HG02610 (cell line): ENCODE measurements around the gene CYP26B1.
A peak's percentile ranks its signal among the peaks of the same experiment; 100 is the strongest.

Source experiments
- ATAC-seq: cut with Tn5 transposase; IDR thresholded peaks from one replicate; pipeline ENCODE4 v1.9.1; 2021; ENCODE audit warnings: mild to moderate bottlenecking, moderate library complexity; ENCODE audit not compliant: unreplicated experiment

The CYP26B1 gene

GRCh38 chr2:72142570-72143440 is 4.9 kb downstream of the CYP26B1 start:
- ATAC-seq: no peak

GRCh38 chr2:72141881-72142451 is 5.7 kb downstream of the CYP26B1 start:
- no peak for ATAC-seq

- ATAC-seq: no peak
Measured at GRCh38 chr2:72141032-72141645, 6.5 kb downstream of the CYP26B1 start.

- ATAC-seq: no peak
Measured at GRCh38 chr2:72140621-72140960, 7.1 kb downstream of the CYP26B1 start.

GRCh38 chr2:72139874-72140620 is 7.6 kb downstream of the CYP26B1 start:
- ATAC-seq: no peak

- no peak for ATAC-seq
Measured at GRCh38 chr2:72139471-72139873, 8.2 kb downstream of the CYP26B1 start.

- no peak for ATAC-seq
Measured at GRCh38 chr2:72138921-72139381, 8.7 kb downstream of the CYP26B1 start.

GRCh38 chr2:72138011-72138881 is 9.4 kb downstream of the CYP26B1 start:
- no peak for ATAC-seq

GRCh38 chr2:72137498-72138010 is 10.1 kb downstream of the CYP26B1 start:
- peak; percentile 72 for ATAC-seq

- ATAC-seq: peak; percentile 7
Measured at GRCh38 chr2:72136933-72137497, 10.6 kb downstream of the CYP26B1 start.

GRCh38 chr2:72136331-72136730 is 11.3 kb downstream of the CYP26B1 start:
- no peak for ATAC-seq

- ATAC-seq: no peak
Measured at GRCh38 chr2:72135921-72136320, 11.7 kb downstream of the CYP26B1 start.

GRCh38 chr2:72134997-72135800 is 12.5 kb downstream of the CYP26B1 start:
- ATAC-seq: no peak

- ATAC-seq: no peak
Measured at GRCh38 chr2:72134408-72134996, 13.2 kb downstream of the CYP26B1 start.

GRCh38 chr2:72133721-72134407 is 13.8 kb downstream of the CYP26B1 start:
- no peak for ATAC-seq

- no peak for ATAC-seq
Measured at GRCh38 chr2:72132981-72133720, 14.5 kb downstream of the CYP26B1 start.
